DND-41 (cell line): ENCODE data around the gene ANGEL2.

Source experiments
- ATAC-seq: fragments of 200-7000 bp; cut with Tn5 transposase; 3 replicates; pipeline ENCODE4 v1.9.1; 2021; ENCODE audit warnings: low read depth; ENCODE audit not compliant: insufficient read depth
- DNase-seq: peaks from one replicate; pipeline ENCODE4 v3.0.0-alpha.2; 2020
- H2AFZ ChIP-seq: 2 replicates; pipeline ENCODE4 v1.6.0; 2012; ENCODE audit warnings: low read depth, low read length
- H3K27ac ChIP-seq: 2 replicates; pipeline ENCODE4 v1.5.1; 2012; ENCODE audit warnings: low read length, inconsistent platforms
- H3K27me3 ChIP-seq: fragments of 200-600 bp; sonication (generic); 2 replicates; pipeline ENCODE4 v1.6.0; 2012; ENCODE audit warnings: low read length, mild to moderate bottlenecking, inconsistent platforms; ENCODE audit not compliant: insufficient read depth, poor library complexity
- H3K36me3 ChIP-seq: 2 replicates; pipeline ENCODE4 v1.5.1; 2012; ENCODE audit warnings: low read length, inconsistent platforms; ENCODE audit not compliant: insufficient read depth
- H3K4me1 ChIP-seq: 2 replicates; pipeline ENCODE4 v1.5.1; 2012; ENCODE audit warnings: mild to moderate bottlenecking, low read length; ENCODE audit not compliant: insufficient read depth
- H3K4me2 ChIP-seq: 2 replicates; pipeline ENCODE4 v1.6.0; 2012; ENCODE audit warnings: mild to moderate bottlenecking, moderate library complexity, low read length, inconsistent platforms; ENCODE audit not compliant: insufficient read depth
- H3K4me3 ChIP-seq, 2 experiments: fragments of 200-600 bp in 1 of 2; shearing (Covaris generic) in 1 of 2; 2 replicates each; pipeline ENCODE4 v1.5.1; 2012 to 2016; ENCODE audit warnings: inconsistent platforms in 2 of 2, low read length in 2 of 2, mild to moderate bottlenecking in 2 of 2, low read depth in 1 of 2, moderate library complexity in 1 of 2
- H3K79me2 ChIP-seq: 2 replicates; pipeline ENCODE4 v1.6.0; 2012; ENCODE audit warnings: low read length, inconsistent platforms; ENCODE audit not compliant: insufficient read depth
- H3K9ac ChIP-seq: 2 replicates; pipeline ENCODE4 v1.6.0; 2012; ENCODE audit warnings: low read depth, mild to moderate bottlenecking, inconsistent platforms, low read length, moderate library complexity
- H3K9me3 ChIP-seq: 2 replicates; pipeline ENCODE4 v1.5.1; 2012; ENCODE audit warnings: low read length, moderate library complexity, mild to moderate bottlenecking, inconsistent platforms; ENCODE audit not compliant: insufficient read depth, severe bottlenecking
- H4K20me1 ChIP-seq: 2 replicates; pipeline ENCODE4 v1.6.0; 2012; ENCODE audit warnings: low read length; ENCODE audit not compliant: insufficient read depth
- CTCF ChIP-seq: IDR thresholded peaks from 2 replicates; pipeline ENCODE4 v1.5.1; 2012; ENCODE audit warnings: borderline replicate concordance, low read length, moderate library complexity, mild to moderate bottlenecking; ENCODE audit not compliant: poor library complexity, severe bottlenecking; ENCODE audit errors: extremely low read depth
- EZH2 ChIP-seq: IDR thresholded peaks from 3 replicates; pipeline ENCODE4 v1.6.1; 2012; ENCODE audit warnings: borderline replicate concordance, low read depth, mild to moderate bottlenecking, moderate library complexity, low read length, inconsistent platforms; ENCODE audit not compliant: severe bottlenecking

The ANGEL2 gene

GRCh38 chr1:212984522-212985291 is 31.0 kb downstream of the ANGEL2 start:
- no peak for TF ChIP-seq EZH2
- TF ChIP-seq CTCF: no peak
- no peak for DNase-seq

GRCh38 chr1:212983482-212983881 is 32.2 kb downstream of the ANGEL2 start:
- no peak overlapping the region for H3K4me3 ChIP-seq
- TF ChIP-seq CTCF (no peak), EZH2 (no peak)
- H3K9ac ChIP-seq: no peak overlapping the region
- H3K79me2 ChIP-seq: no peaks in the 10 kb centered on the region
- DNase-seq (no peak), ATAC-seq (no peak)
- H3K27ac ChIP-seq: no peak overlapping the region
- no peaks in the 10 kb centered on the region for H3K4me1 ChIP-seq
- no peak overlapping the region for H2AFZ ChIP-seq
- H3K27me3 ChIP-seq: no peaks in the 10 kb centered on the region
- H3K9me3 ChIP-seq: no peaks in the 10 kb centered on the region
- H3K4me2 ChIP-seq: no peak overlapping the region
- H4K20me1 ChIP-seq: no peaks in the 10 kb centered on the region
- H3K36me3 ChIP-seq: no peaks in the 10 kb centered on the region

More at GRCh38 chr1:212984522-212985291, 31.0 kb downstream of the ANGEL2 start:
- no peaks in the 10 kb centered on the region for H3K79me2 ChIP-seq
- H3K9ac ChIP-seq: no peak overlapping the region
- ATAC-seq: no peak
- no peaks in the 10 kb centered on the region for H3K27me3 ChIP-seq
- H3K4me3 ChIP-seq: no peak overlapping the region
- H3K9me3 ChIP-seq: no peaks in the 10 kb centered on the region
- H3K4me1 ChIP-seq: no peaks in the 10 kb centered on the region
- H3K27ac ChIP-seq: no peak overlapping the region
- no peak overlapping the region for H3K4me2 ChIP-seq
- H2AFZ ChIP-seq: no peak overlapping the region
- H3K36me3 ChIP-seq: no peaks in the 10 kb centered on the region
- no peaks in the 10 kb centered on the region for H4K20me1 ChIP-seq

- Histone ChIP-seq H4K20me1 (no peaks in the 10 kb centered on the region), H3K9ac (no peak overlapping the region), H3K79me2 (no peaks in the 10 kb centered on the region), H3K36me3 (no peaks in the 10 kb centered on the region), H3K27me3 (no peaks in the 10 kb centered on the region), H3K4me1 (no peaks in the 10 kb centered on the region), H3K9me3 (no peaks in the 10 kb centered on the region), H3K27ac (no peak overlapping the region), H3K4me3 (no peak overlapping the region), H3K4me2 (no peak overlapping the region), H2AFZ (no peak overlapping the region)
- no peak for TF ChIP-seq CTCF
- no peak for TF ChIP-seq EZH2
- ATAC-seq: no peak
- DNase-seq: no peak
Measured at GRCh38 chr1:212982430-212983152, 33.1 kb downstream of the ANGEL2 start.
